Fibroblast of lung (primary cell): ENCODE results near the gene ECHDC1. TPM values are rescaled to one million over a fixed set of nuclear protein-coding genes. Genes with fewer than 3 reads are reported as not detected.
A peak's percentile ranks its signal among the peaks of the same experiment; 100 is the strongest.

ENCODE experiments used
- DNase-seq, 2 donors: peaks; one replicate each; pipeline versions ENCODE4 v3.0.0 to v3.0.0-alpha.2; 2010; ENCODE audit warnings: low read depth in 2 of 2
- H2AFZ ChIP-seq: 2 replicates; pipeline ENCODE4 v1.5.1; 2012; ENCODE audit warnings: low read length, control low read depth, inconsistent platforms
- H3K27ac ChIP-seq: 2 replicates; pipeline ENCODE4 v1.5.1; 2011; ENCODE audit warnings: low read length, control low read depth; ENCODE audit not compliant: insufficient read depth
- H3K27me3 ChIP-seq: 2 replicates; pipeline ENCODE4 v1.5.1; 2011; ENCODE audit warnings: mild to moderate bottlenecking, low read length; ENCODE audit not compliant: control insufficient read depth, insufficient read depth
- H3K36me3 ChIP-seq: 2 replicates; pipeline ENCODE4 v1.5.1; 2011; ENCODE audit warnings: low read length; ENCODE audit not compliant: control insufficient read depth, insufficient read depth
- H3K4me1 ChIP-seq: 2 replicates; pipeline ENCODE4 v1.5.1; 2011; ENCODE audit warnings: low read length; ENCODE audit not compliant: control insufficient read depth, insufficient read depth; ENCODE audit errors: extremely low read depth
- H3K4me2 ChIP-seq: 2 replicates; pipeline ENCODE4 v1.5.1; 2011; ENCODE audit warnings: low read length, control low read depth; ENCODE audit not compliant: insufficient read depth; ENCODE audit errors: extremely low read depth
- H3K4me3 ChIP-seq, 4 experiments: fragments of 200-600 bp in 1 of 4; sonication (generic) in 1 of 4; replicated peaks in 1 of 4; 2 replicates each; pipeline ENCODE4 v1.5.1; 2011 to 2016; ENCODE audit warnings: low read length in 4 of 4, low read depth in 3 of 4, mild to moderate bottlenecking in 3 of 4, control low read depth in 2 of 4, inconsistent platforms in 1 of 4, mixed read lengths in 1 of 4; ENCODE audit not compliant: insufficient read depth in 1 of 4; ENCODE audit errors: control extremely low read depth in 1 of 4
- H3K79me2 ChIP-seq: 2 replicates; pipeline ENCODE4 v1.5.1; 2012; ENCODE audit warnings: mild to moderate bottlenecking, low read length, inconsistent platforms; ENCODE audit not compliant: control insufficient read depth, insufficient read depth
- H3K9ac ChIP-seq: 2 replicates; pipeline ENCODE4 v1.5.1; 2011; ENCODE audit warnings: mild to moderate bottlenecking, low read length, control low read depth; ENCODE audit not compliant: insufficient read depth
- H3K9me3 ChIP-seq: 2 replicates; pipeline ENCODE4 v1.5.1; 2012; ENCODE audit warnings: low read depth, low read length; ENCODE audit not compliant: control insufficient read depth, insufficient read depth
- H4K20me1 ChIP-seq: 2 replicates; pipeline ENCODE4 v1.5.1; 2011; ENCODE audit warnings: low read length; ENCODE audit not compliant: control insufficient read depth, insufficient read depth; ENCODE audit errors: extremely low read depth
- CTCF ChIP-seq, 2 donors: IDR thresholded peaks in 1 of 2; conservative IDR thresholded peaks in 1 of 2; 1 replicate in 1 of 2; 2 replicates in 1 of 2; pipeline ENCODE4 v1.5.1; 2011 to 2012; ENCODE audit warnings: low read length in 2 of 2, control low read depth in 1 of 2, inconsistent platforms in 1 of 2, low read depth in 1 of 2, mild to moderate bottlenecking in 1 of 2
- EZH2 ChIP-seq: IDR thresholded peaks from 2 replicates; pipeline ENCODE4 v1.5.1; 2012; ENCODE audit warnings: low read length, control low read depth, mild to moderate bottlenecking; ENCODE audit errors: missing control alignments
- polyA plus RNA-seq, 2 donors: library from polyadenylated mRNA; depleted of rRNA in 1 of 2; stranded (reverse) in 1 of 2; unstranded in 1 of 2; fragments of >200 nt; gene quantifications; 2 replicates each; pipeline ENCODE4 v1.2.1, GENCODE V29; 2011 to 2012; ENCODE audit warnings: missing spikeins in 1 of 2
- total RNA-seq: library from RNA; depleted of rRNA; stranded (reverse); fragments of >200 nt; gene quantifications from 2 replicates; pipeline ENCODE4 v1.2.1, GENCODE V29; 2014

Gene ECHDC1
- total and polyA plus RNA-seq, 2 donors (not counting 1 experiment from before 2014, with no cell fraction given): 51.7 to 64.4 TPM

GRCh38 chr6:127305741-127306140, 37.7 kb downstream of the ECHDC1 start:
- Histone ChIP-seq H3K27ac (no peak overlapping the region), H3K79me2 (no peaks in the 10 kb centered on the region), H2AFZ (no peak overlapping the region), H3K36me3 (no peaks in the 10 kb centered on the region), H3K9me3 (no peaks in the 10 kb centered on the region), H3K4me3 (no peak overlapping the region), H3K9ac (no peak overlapping the region), H3K4me2 (no peak overlapping the region), H4K20me1 (no peaks in the 10 kb centered on the region), H3K4me1 (no peaks in the 10 kb centered on the region), H3K27me3 (no peaks in the 10 kb centered on the region)
- TF ChIP-seq EZH2 (no peak), CTCF (conservative IDR thresholded peaks at IDR 0.05 in 1 of 2, IDR thresholded peaks at IDR 0.05 in 1 of 2; ENCODE audit: low read depth in 1 of 2, low read length in 2 of 2) (no peak)
- DNase-seq: no peak

GRCh38 chr6:127303917-127304316, 39.5 kb downstream of the ECHDC1 start:
- Histone ChIP-seq H3K79me2 (no peaks in the 10 kb centered on the region), H3K27me3 (no peaks in the 10 kb centered on the region), H3K9ac (no peak overlapping the region), H3K36me3 (no peaks in the 10 kb centered on the region), H4K20me1 (no peaks in the 10 kb centered on the region), H3K4me1 (peaks cover 5% of the 10 kb centered on the region), H3K4me2 (no peak overlapping the region), H3K4me3 (no peak overlapping the region), H2AFZ (no peak overlapping the region), H3K9me3 (no peaks in the 10 kb centered on the region), H3K27ac (no peak overlapping the region)
- TF ChIP-seq EZH2: no peak
- TF ChIP-seq CTCF (conservative IDR thresholded peaks at IDR 0.05 in 1 of 2, IDR thresholded peaks at IDR 0.05 in 1 of 2; ENCODE audit: low read depth in 1 of 2, low read length in 2 of 2): no peak
- DNase-seq: no peak

GRCh38 chr6:127302728-127303660, 40.4 kb downstream of the ECHDC1 start:
- TF ChIP-seq EZH2 (no peak), CTCF (conservative IDR thresholded peaks at IDR 0.05 in 1 of 2, IDR thresholded peaks at IDR 0.05 in 1 of 2; ENCODE audit: low read depth in 1 of 2, low read length in 2 of 2) (peak; percentile 44 to 74)
- Histone ChIP-seq H3K36me3 (no peaks in the 10 kb centered on the region), H3K9ac (no peak overlapping the region), H3K79me2 (no peaks in the 10 kb centered on the region), H3K27me3 (no peaks in the 10 kb centered on the region), H4K20me1 (no peaks in the 10 kb centered on the region), H3K9me3 (no peaks in the 10 kb centered on the region), H3K4me2 (no peak overlapping the region), H3K4me1 (peaks cover 5% of the 10 kb centered on the region), H2AFZ (no peak overlapping the region), H3K4me3 (no peak overlapping the region), H3K27ac (no peak overlapping the region)
- DNase-seq: peak; percentile 33 to 65
